HepG2 (cell line): ENCODE results near the gene MPG. TPM values are rescaled to one million over a fixed set of nuclear protein-coding genes. Genes with fewer than 3 reads are reported as not detected.

ENCODE experiments used
- ATAC-seq: fragments of 200-7000 bp; cut with Tn5 transposase; 3 replicates; pipeline ENCODE4 v1.9.1; 2020; ENCODE audit warnings: mild to moderate bottlenecking, moderate library complexity
- BruUV-seq: library from RNA; stranded (reverse); fragments of 400-500 nt; replicated peaks from 2 replicates; lab custom pipeline; 2021; lab: Mats Ljungman, UMichigan
- CTCF ChIA-PET: fragments of 300-600 bp; formaldehyde crosslinking; extraction: SDS; loops from one replicate; lab custom pipeline; 2021; ENCODE audit warnings: low total read pairs, inconsistent platforms, low intra/inter-chr PET ratio; lab: Yijun Ruan, JAX
- POLR2A ChIA-PET: fragments of 350-600 bp; sonication (Branson Sonifier 250); formaldehyde crosslinking; loops from one replicate; lab custom pipeline; 2020; ENCODE audit warnings: antibody characterized with exemption, inconsistent platforms; lab: Yijun Ruan, JAX
- DNase-seq: peaks from one replicate; pipeline ENCODE4 v3.0.0-alpha.2; 2015; ENCODE audit warnings: low spot score
- FAIRE-seq: peaks from 3 replicates; lab custom pipeline; 2011; peaks lifted over from hg19 to GRCh38; lab: Jason Lieb, UNC
- H2AFZ ChIP-seq: one replicate; pipeline ENCODE4 v1.6.1; 2011; ENCODE audit warnings: low read length, inconsistent platforms
- H3K27ac ChIP-seq: fragments of 300-600 bp; 3 replicates; pipeline ENCODE4 v1.8.0; 2011; ENCODE audit warnings: mixed run types, mild to moderate bottlenecking, mixed read lengths, low read length, inconsistent platforms; ENCODE audit not compliant: insufficient read depth; ENCODE audit errors: extremely low read length
- H3K27me3 ChIP-seq, 2 experiments: fragments of 200-600 bp in 1 of 2; 2 replicates in 1 of 2; 3 replicates in 1 of 2; pipeline versions ENCODE4 v1.6.0 to v1.8.0; 2011; ENCODE audit warnings: low read length in 2 of 2, mild to moderate bottlenecking in 2 of 2, moderate library complexity in 2 of 2, inconsistent platforms in 1 of 2; ENCODE audit not compliant: insufficient read depth in 2 of 2, control insufficient read depth in 1 of 2
- H3K36me3 ChIP-seq, 2 experiments: fragments of 200-600 bp in 1 of 2; replicated peaks in 1 of 2; 2 replicates in 1 of 2; 3 replicates in 1 of 2; pipeline versions ENCODE4 v1.5.1 to v1.8.0; 2011; ENCODE audit warnings: low read length in 2 of 2, inconsistent platforms in 1 of 2; ENCODE audit not compliant: insufficient read depth in 2 of 2, control insufficient read depth in 1 of 2
- H3K4me1 ChIP-seq: 2 replicates; pipeline ENCODE4 v1.5.1; 2012; ENCODE audit warnings: low read length, inconsistent platforms; ENCODE audit not compliant: insufficient read depth
- H3K4me2 ChIP-seq: 2 replicates; pipeline ENCODE4 v1.6.0; 2011; ENCODE audit warnings: low read depth, low read length, inconsistent platforms
- H3K4me3 ChIP-seq, 3 experiments: fragments of 200-600 bp in 1 of 3; sonication (generic), shearing (Covaris generic) in 1 of 3; replicated peaks in 1 of 3; 2 replicates each; pipeline ENCODE4 v1.5.1; 2011 to 2016; ENCODE audit warnings: low read length in 3 of 3, inconsistent platforms in 2 of 3, low read depth in 2 of 3, mild to moderate bottlenecking in 2 of 3, control low read depth in 1 of 3, mixed read lengths in 1 of 3; ENCODE audit not compliant: insufficient read depth in 1 of 3
- H3K79me2 ChIP-seq: one replicate; pipeline ENCODE4 v1.6.1; 2011; ENCODE audit warnings: low read length, inconsistent platforms; ENCODE audit not compliant: insufficient read depth
- H3K9ac ChIP-seq: 2 replicates; pipeline ENCODE4 v1.6.0; 2011; ENCODE audit warnings: mild to moderate bottlenecking, low read depth, low read length, inconsistent platforms; ENCODE audit not compliant: insufficient read depth
- H3K9me3 ChIP-seq: 2 replicates; pipeline ENCODE4 v1.5.1; 2012; ENCODE audit warnings: mild to moderate bottlenecking, low read length
- H4K20me1 ChIP-seq: 2 replicates; pipeline ENCODE4 v1.6.0; 2011; ENCODE audit warnings: inconsistent platforms, mild to moderate bottlenecking, low read length, moderate library complexity; ENCODE audit not compliant: insufficient read depth
- DMAP1 ChIP-seq: IDR thresholded peaks from 2 replicates; pipeline ENCODE4 v1.6.1; 2016
- PBX3 ChIP-seq: sonication (generic); formaldehyde crosslinking; IDR thresholded peaks from 2 replicates; pipeline ENCODE4 v1.8.1; 2023; ENCODE audit warnings: missing genetic modification reagents, inconsistent platforms, borderline replicate concordance
- TFE3 ChIP-seq: IDR thresholded peaks from 2 replicates; pipeline ENCODE4 v1.6.1; 2016
- ZBTB10 ChIP-seq: sonication (generic); formaldehyde crosslinking; IDR thresholded peaks from 2 replicates; pipeline ENCODE4 v1.4.0; 2020; ENCODE audit warnings: missing genetic modification reagents, borderline replicate concordance
- ZNF136 ChIP-seq: sonication (generic); formaldehyde crosslinking; IDR thresholded peaks from 2 replicates; pipeline ENCODE4 v1.8.1; 2022; ENCODE audit warnings: low read depth, mild to moderate bottlenecking, moderate library complexity, missing genetic modification reagents
- ZNF256 ChIP-seq: sonication (generic); formaldehyde crosslinking; conservative IDR thresholded peaks from 2 replicates; pipeline ENCODE4 v1.4.0; 2020; ENCODE audit warnings: missing genetic modification reagents
- ZNF564 ChIP-seq: sonication (generic); formaldehyde crosslinking; IDR thresholded peaks from 2 replicates; pipeline ENCODE4 v1.8.1; 2023; ENCODE audit warnings: mild to moderate bottlenecking, missing genetic modification reagents
- ZNF589 ChIP-seq: sonication (generic); formaldehyde crosslinking; conservative IDR thresholded peaks from 2 replicates; pipeline ENCODE4 v1.8.0; 2022; ENCODE audit warnings: mild to moderate bottlenecking, moderate library complexity, missing genetic modification reagents
- ZNF7 ChIP-seq: IDR thresholded peaks from 2 replicates; pipeline ENCODE4 v1.6.1; 2016; ENCODE audit warnings: missing biosample characterization, missing genetic modification reagents
- ZNF749 ChIP-seq: sonication (generic); formaldehyde crosslinking; IDR thresholded peaks from 2 replicates; pipeline ENCODE4 v1.8.0; 2022; ENCODE audit warnings: mild to moderate bottlenecking, missing genetic modification reagents, moderate library complexity, borderline replicate concordance
- ZNF788 ChIP-seq: sonication (generic); formaldehyde crosslinking; IDR thresholded peaks from 2 replicates; pipeline ENCODE4 v1.5.0; 2020; ENCODE audit warnings: mild to moderate bottlenecking, missing genetic modification reagents, borderline replicate concordance
- ZNF879 ChIP-seq: sonication (generic); formaldehyde crosslinking; IDR thresholded peaks from 2 replicates; pipeline ENCODE4 v1.8.1; 2023; ENCODE audit warnings: missing genetic modification reagents
- WGBS: methylation state at CpG from one replicate; pipeline ENCODE4 v1.1.6; 2017; ENCODE audit warnings: low lambda C conversion rate; 5-methylcytosine and 5-hydroxymethylcytosine counted together
- in situ Hi-C: cut with HindIII; loops from 2 replicates; pipeline ENCODE4 v1.10.0; 2017; ENCODE audit warnings: low pct_unique_long_range_greater_than_20kb; ENCODE audit not compliant: extremely low pct_ligation_motif_present
- intact Hi-C: fragments of 100-400 bp; cut with micrococcal nuclease; formaldehyde crosslinking; loops from one replicate; pipeline ENCODE4 v1.10.0; 2022; ENCODE audit not compliant: unreplicated experiment
- polyA plus RNA-seq, 8 experiments: library from polyadenylated mRNA; depleted of rRNA in 3 of 8; stranded (reverse) in 7 of 8; unstranded in 1 of 8; fragments of >200 nt; fragmentation: Illumina TruSeq in 4 of 8; extraction: Trizol in 4 of 8; gene quantifications; 2 replicates each; pipeline versions ENCODE4 v1.2.1 to v1.2.3, GENCODE V29; 2011 to 2016; ENCODE audit warnings: low read depth in 4 of 8, missing spikeins in 1 of 8, mixed read lengths in 1 of 8; ENCODE audit not compliant: insufficient read depth in 1 of 8
- total RNA-seq, 5 experiments: library from RNA; depleted of rRNA; stranded (reverse); fragments of >200 nt; fragmentation: Illumina TruSeq; extraction: Trizol; gene quantifications; 2 replicates each; pipeline ENCODE4 v1.2.3, GENCODE V29; 2016; ENCODE audit warnings: low read depth in 1 of 5
- TF ChIP-seq, protein P1 (sequence below): sonication (generic); formaldehyde crosslinking; IDR thresholded peaks from 2 replicates; pipeline ENCODE4 v1.5.0; 2020; ENCODE audit warnings: missing genetic modification reagents, mild to moderate bottlenecking, borderline replicate concordance
- TF ChIP-seq, protein P2 (sequence below): sonication (generic); formaldehyde crosslinking; IDR thresholded peaks from 2 replicates; pipeline ENCODE4 v1.4.0; 2020; ENCODE audit warnings: missing genetic modification reagents

The MPG gene
- total and polyA plus RNA-seq, 2 of the 13 experiments (the other 11 are each of a cell fraction or from before 2014, with no cell fraction given): 59.1 to 62.5 TPM

DNA sequence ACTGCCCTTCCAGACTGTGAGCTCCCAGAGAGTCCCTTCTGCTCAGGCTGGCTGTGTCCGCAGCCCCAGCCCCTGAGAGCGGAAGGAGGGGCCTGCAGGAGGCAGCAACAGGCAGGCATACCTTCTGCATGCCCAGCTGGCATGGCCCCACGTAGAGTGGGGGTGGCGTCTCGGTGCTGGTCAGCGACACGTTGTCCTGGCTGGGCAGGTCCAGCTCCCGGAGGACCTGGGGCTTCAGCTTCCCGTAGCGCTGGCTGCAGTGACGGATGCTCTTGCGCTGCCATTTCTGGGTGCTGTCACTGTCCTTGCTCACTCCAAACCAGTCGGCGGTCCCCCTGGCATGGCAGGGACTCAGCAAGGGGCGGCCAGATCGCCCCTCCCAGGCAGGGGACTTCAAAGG lies 14.6 kb upstream of the MPG start (continued):
- TF ChIP-seq ZBTB10 (CRISPR knock-in tag): no peak
- no peak for TF ChIP-seq ZNF256
- no peak for TF ChIP-seq ZNF879 (CRISPR knock-in tag)
- no peak for TF ChIP-seq ZNF749
- no peak for TF ChIP-seq DMAP1 (CRISPR knock-in tag)
- no peak for TF ChIP-seq ZNF136 (CRISPR knock-in tag)
- TF ChIP-seq, protein P1, sequence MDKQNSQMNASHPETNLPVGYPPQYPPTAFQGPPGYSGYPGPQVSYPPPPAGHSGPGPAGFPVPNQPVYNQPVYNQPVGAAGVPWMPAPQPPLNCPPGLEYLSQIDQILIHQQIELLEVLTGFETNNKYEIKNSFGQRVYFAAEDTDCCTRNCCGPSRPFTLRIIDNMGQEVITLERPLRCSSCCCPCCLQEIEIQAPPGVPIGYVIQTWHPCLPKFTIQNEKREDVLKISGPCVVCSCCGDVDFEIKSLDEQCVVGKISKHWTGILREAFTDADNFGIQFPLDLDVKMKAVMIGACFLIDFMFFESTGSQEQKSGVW: no peak
- TF ChIP-seq ZNF788 (CRISPR knock-in tag): no peak

DNA sequence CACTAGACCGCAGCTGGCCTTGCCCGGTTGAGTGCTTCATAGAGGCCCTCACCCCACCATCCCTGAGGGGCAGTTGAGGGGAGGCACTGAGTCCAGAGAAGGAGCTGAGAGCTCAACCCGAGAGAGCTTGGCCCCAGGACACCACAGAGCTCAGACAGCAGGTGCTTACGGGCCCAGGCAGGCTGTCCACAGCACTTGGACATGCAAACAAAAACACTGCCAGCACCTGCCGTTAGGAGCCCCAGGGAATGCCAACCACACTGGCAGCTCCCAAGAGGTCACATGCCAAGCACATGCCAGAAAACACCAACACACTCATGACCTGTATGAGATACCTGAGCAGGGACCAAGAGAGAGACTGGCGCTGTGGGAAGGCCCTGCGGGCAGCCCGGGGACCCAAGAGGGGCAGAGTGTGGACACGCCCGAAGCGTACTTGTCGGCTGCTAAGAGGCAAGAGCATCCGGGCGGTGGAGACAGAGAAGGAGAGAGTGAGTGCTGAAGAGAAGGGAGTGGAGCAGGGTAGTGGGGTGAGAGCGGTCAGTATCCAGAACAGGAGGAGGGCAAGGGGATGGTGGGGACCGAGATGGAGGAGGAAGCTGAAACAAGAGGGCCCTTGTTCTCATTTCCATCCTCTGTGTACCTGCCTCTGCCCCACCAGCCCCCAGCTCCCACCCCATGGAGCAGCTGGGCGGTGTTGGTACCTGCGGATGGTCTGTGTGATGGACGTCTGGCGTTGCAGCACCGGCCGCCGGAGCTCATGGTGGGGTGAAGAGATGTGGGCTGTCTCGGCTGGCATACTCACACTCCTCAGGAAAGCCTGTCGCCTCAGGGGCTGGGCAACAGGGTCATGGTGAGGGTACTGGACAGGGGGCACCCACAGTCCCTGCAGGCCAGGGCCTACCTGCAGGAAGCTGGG lies 13.8 kb upstream of the MPG start:
- H3K27me3 ChIP-seq: no peaks in the 10 kb centered on the region
- H3K79me2 ChIP-seq: no peaks in the 10 kb centered on the region
- no peak overlapping the region for H3K27ac ChIP-seq
- no peak overlapping the region for H3K4me3 ChIP-seq
- ChIA-PET POLR2A (no interaction called here), CTCF (interaction anchor here (1.8 to 5.1 kb wide), 2 partner anchors 12 to 31 kb away, joined by 11 to 155 read pairs; no protein-coding TSS in a partner anchor)
- H3K9ac ChIP-seq: no peak overlapping the region
- no peaks in the 10 kb centered on the region for H3K9me3 ChIP-seq
- no TSS peak for BruUV-seq
- intact Hi-C loops: no loop called here
- H3K4me1 ChIP-seq: peaks cover 34% of the 10 kb centered on the region
- H3K4me2 ChIP-seq: no peak overlapping the region
- FAIRE-seq (no peak), DNase-seq (no peak), ATAC-seq (no peak)
- peaks cover 0 to 1% of the 10 kb centered on the region in 2 experiments; a peak in 2 of 5 replicates for H3K36me3 ChIP-seq
- 89% methylated on average over 12 of the region's 25 CpGs for WGBS
- no peak overlapping the region for H2AFZ ChIP-seq
- H4K20me1 ChIP-seq: peaks cover 6% of the 10 kb centered on the region; the same call in 1 of the 2 replicates
- in situ Hi-C loops: no loop called here
- no peak for TF ChIP-seq ZNF564
- TF ChIP-seq ZNF589 (CRISPR knock-in tag): no peak
- TF ChIP-seq, protein P2, sequence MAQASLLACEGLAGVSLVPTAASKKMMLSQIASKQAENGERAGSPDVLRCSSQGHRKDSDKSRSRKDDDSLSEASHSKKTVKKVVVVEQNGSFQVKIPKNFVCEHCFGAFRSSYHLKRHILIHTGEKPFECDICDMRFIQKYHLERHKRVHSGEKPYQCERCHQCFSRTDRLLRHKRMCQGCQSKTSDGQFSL (CRISPR knock-in tag): no peak
- no peak for TF ChIP-seq ZNF7 (CRISPR knock-in tag)
- no peak for TF ChIP-seq TFE3 (CRISPR knock-in tag)
- no peak for TF ChIP-seq PBX3 (CRISPR knock-in tag)
